Measurements from ENCODE around the gene FBXL17.

Gene FBXL17

GRCh38 chr5:107926121-107926520 lies 455.8 kb downstream of the FBXL17 start:
- H2AFZ ChIP-seq (ENCODE audit: low read depth, low read length) = no peak overlapping the region
- H3K9me3 ChIP-seq (ENCODE audit: low read length) = no peaks in the 10 kb centered on the region
- H3K4me3 ChIP-seq (ENCODE audit: low read length) = no peak overlapping the region
- peaks cover 3% of the 10 kb centered on the region for H3K4me1 ChIP-seq (ENCODE audit: insufficient read depth, low read length)
- no peaks in the 10 kb centered on the region for H3K36me3 ChIP-seq (ENCODE audit: insufficient read depth, low read length)
- no peaks in the 10 kb centered on the region for H3K27me3 ChIP-seq (ENCODE audit: insufficient read depth, low read length)

- Histone ChIP-seq H3K36me3 (ENCODE audit: insufficient read depth, low read length) (no peaks in the 10 kb centered on the region), H3K9me3 (ENCODE audit: low read length) (no peaks in the 10 kb centered on the region), H3K4me3 (ENCODE audit: low read length) (no peak overlapping the region), H3K27me3 (ENCODE audit: insufficient read depth, low read length) (no peaks in the 10 kb centered on the region), H2AFZ (ENCODE audit: low read depth, low read length) (no peak overlapping the region), H3K4me1 (ENCODE audit: insufficient read depth, low read length) (no peaks in the 10 kb centered on the region)
Measured at GRCh38 chr5:107925200-107925599, 456.7 kb downstream of the FBXL17 start.

GRCh38 chr5:107919969-107920368 lies 461.9 kb downstream of the FBXL17 start:
- H3K4me1 ChIP-seq (ENCODE audit: insufficient read depth, low read length) = no peaks in the 10 kb centered on the region

GRCh38 chr5:107919361-107919760 lies 462.5 kb downstream of the FBXL17 start:
- H3K4me3 ChIP-seq (ENCODE audit: low read length) = no peak overlapping the region
- no peaks in the 10 kb centered on the region for H3K4me1 ChIP-seq (ENCODE audit: insufficient read depth, low read length)
- H3K36me3 ChIP-seq (ENCODE audit: insufficient read depth, low read length) = no peaks in the 10 kb centered on the region
- H3K27me3 ChIP-seq (ENCODE audit: insufficient read depth, low read length) = no peaks in the 10 kb centered on the region
- H3K9me3 ChIP-seq (ENCODE audit: low read length) = no peaks in the 10 kb centered on the region
- H2AFZ ChIP-seq (ENCODE audit: low read depth, low read length) = no peak overlapping the region

More at GRCh38 chr5:107919969-107920368, 461.9 kb downstream of the FBXL17 start:
- no peaks in the 10 kb centered on the region for H3K27me3 ChIP-seq (ENCODE audit: insufficient read depth, low read length)
- no peaks in the 10 kb centered on the region for H3K9me3 ChIP-seq (ENCODE audit: low read length)
- no peak overlapping the region for H3K4me3 ChIP-seq (ENCODE audit: low read length)
- no peak overlapping the region for H2AFZ ChIP-seq (ENCODE audit: low read depth, low read length)
- no peaks in the 10 kb centered on the region for H3K36me3 ChIP-seq (ENCODE audit: insufficient read depth, low read length)

- Histone ChIP-seq H3K36me3 (ENCODE audit: insufficient read depth, low read length) (no peaks in the 10 kb centered on the region), H3K27me3 (ENCODE audit: insufficient read depth, low read length) (no peaks in the 10 kb centered on the region), H3K4me1 (ENCODE audit: insufficient read depth, low read length) (no peaks in the 10 kb centered on the region), H3K9me3 (ENCODE audit: low read length) (no peaks in the 10 kb centered on the region), H2AFZ (ENCODE audit: low read depth, low read length) (no peak overlapping the region), H3K4me3 (ENCODE audit: low read length) (no peak overlapping the region)
Measured at GRCh38 chr5:107917983-107918382, 463.9 kb downstream of the FBXL17 start.

- no peaks in the 10 kb centered on the region for H3K9me3 ChIP-seq (ENCODE audit: low read length)
- H3K4me3 ChIP-seq (ENCODE audit: low read length) = no peak overlapping the region
- no peaks in the 10 kb centered on the region for H3K4me1 ChIP-seq (ENCODE audit: insufficient read depth, low read length)
- H3K27me3 ChIP-seq (ENCODE audit: insufficient read depth, low read length) = no peaks in the 10 kb centered on the region
- no peak overlapping the region for H2AFZ ChIP-seq (ENCODE audit: low read depth, low read length)
- H3K36me3 ChIP-seq (ENCODE audit: insufficient read depth, low read length) = no peaks in the 10 kb centered on the region
Measured at GRCh38 chr5:107916731-107917725, 464.9 kb downstream of the FBXL17 start.

GRCh38 chr5:107915176-107915812 lies 466.6 kb downstream of the FBXL17 start:
- Histone ChIP-seq H3K27me3 (ENCODE audit: insufficient read depth, low read length) (no peaks in the 10 kb centered on the region), H2AFZ (ENCODE audit: low read depth, low read length) (no peak overlapping the region), H3K9me3 (ENCODE audit: low read length) (no peaks in the 10 kb centered on the region), H3K4me1 (ENCODE audit: insufficient read depth, low read length) (no peaks in the 10 kb centered on the region), H3K4me3 (ENCODE audit: low read length) (no peak overlapping the region), H3K36me3 (ENCODE audit: insufficient read depth, low read length) (no peaks in the 10 kb centered on the region)

- Histone ChIP-seq H3K4me3 (ENCODE audit: low read length) (no peak overlapping the region), H3K9me3 (ENCODE audit: low read length) (no peaks in the 10 kb centered on the region), H3K36me3 (ENCODE audit: insufficient read depth, low read length) (no peaks in the 10 kb centered on the region), H3K27me3 (ENCODE audit: insufficient read depth, low read length) (no peaks in the 10 kb centered on the region), H2AFZ (ENCODE audit: low read depth, low read length) (no peak overlapping the region), H3K4me1 (ENCODE audit: insufficient read depth, low read length) (no peaks in the 10 kb centered on the region)
Measured at GRCh38 chr5:107913494-107913893, 468.4 kb downstream of the FBXL17 start.

- no peak overlapping the region for H3K4me3 ChIP-seq (ENCODE audit: low read length)
- H3K9me3 ChIP-seq (ENCODE audit: low read length) = no peaks in the 10 kb centered on the region
- H3K36me3 ChIP-seq (ENCODE audit: insufficient read depth, low read length) = no peaks in the 10 kb centered on the region
- H2AFZ ChIP-seq (ENCODE audit: low read depth, low read length) = no peak overlapping the region
- no peaks in the 10 kb centered on the region for H3K4me1 ChIP-seq (ENCODE audit: insufficient read depth, low read length)
- H3K27me3 ChIP-seq (ENCODE audit: insufficient read depth, low read length) = no peaks in the 10 kb centered on the region
Measured at GRCh38 chr5:107900721-107901120, 481.2 kb downstream of the FBXL17 start.

GRCh38 chr5:107894361-107894760 lies 487.5 kb downstream of the FBXL17 start:
- H3K4me1 ChIP-seq (ENCODE audit: insufficient read depth, low read length) = peaks cover 5% of the 10 kb centered on the region
- H3K9me3 ChIP-seq (ENCODE audit: low read length) = no peaks in the 10 kb centered on the region
- H3K4me3 ChIP-seq (ENCODE audit: low read length) = no peak overlapping the region
- H3K27me3 ChIP-seq (ENCODE audit: insufficient read depth, low read length) = no peaks in the 10 kb centered on the region
- H2AFZ ChIP-seq (ENCODE audit: low read depth, low read length) = no peak overlapping the region
- no peaks in the 10 kb centered on the region for H3K36me3 ChIP-seq (ENCODE audit: insufficient read depth, low read length)

- Histone ChIP-seq H3K36me3 (ENCODE audit: insufficient read depth, low read length) (no peaks in the 10 kb centered on the region), H2AFZ (ENCODE audit: low read depth, low read length) (no peak overlapping the region), H3K27me3 (ENCODE audit: insufficient read depth, low read length) (no peaks in the 10 kb centered on the region), H3K9me3 (ENCODE audit: low read length) (no peaks in the 10 kb centered on the region), H3K4me3 (ENCODE audit: low read length) (no peak overlapping the region), H3K4me1 (ENCODE audit: insufficient read depth, low read length) (peaks cover 8% of the 10 kb centered on the region)
Measured at GRCh38 chr5:107893642-107894041, 488.3 kb downstream of the FBXL17 start.

GRCh38 chr5:107889387-107889786 lies 492.5 kb downstream of the FBXL17 start:
- peaks cover 1% of the 10 kb centered on the region for H3K9me3 ChIP-seq (ENCODE audit: low read length)
- H3K36me3 ChIP-seq (ENCODE audit: insufficient read depth, low read length) = no peaks in the 10 kb centered on the region
- H3K4me3 ChIP-seq (ENCODE audit: low read length) = no peak overlapping the region
- no peak overlapping the region for H2AFZ ChIP-seq (ENCODE audit: low read depth, low read length)
- H3K27me3 ChIP-seq (ENCODE audit: insufficient read depth, low read length) = no peaks in the 10 kb centered on the region
- peaks cover 8% of the 10 kb centered on the region for H3K4me1 ChIP-seq (ENCODE audit: insufficient read depth, low read length)

- Histone ChIP-seq H3K27me3 (ENCODE audit: insufficient read depth, low read length) (no peaks in the 10 kb centered on the region), H3K36me3 (ENCODE audit: insufficient read depth, low read length) (no peaks in the 10 kb centered on the region), H3K9me3 (ENCODE audit: low read length) (peaks cover 1% of the 10 kb centered on the region), H3K4me3 (ENCODE audit: low read length) (no peak overlapping the region), H3K4me1 (ENCODE audit: insufficient read depth, low read length) (peaks cover 8% of the 10 kb centered on the region), H2AFZ (ENCODE audit: low read depth, low read length) (no peak overlapping the region)
Measured at GRCh38 chr5:107888541-107888940, 493.4 kb downstream of the FBXL17 start.
